GM12892 (cell line): Measurements from ENCODE around the gene PAIP2B.

ENCODE experiments used
- POLR2A ChIP-seq: IDR thresholded peaks from 2 replicates; pipeline ENCODE4 v1.6.1; 2011; ENCODE audit warnings: low read depth, low read length, control low read depth
- POLR2AphosphoS5 ChIP-seq: IDR thresholded peaks from 2 replicates; pipeline ENCODE4 v1.6.1; 2011; ENCODE audit warnings: low read depth, low read length, control low read depth
- TAF1 ChIP-seq: IDR thresholded peaks from 2 replicates; pipeline ENCODE4 v1.6.1; 2011; ENCODE audit warnings: low read depth, mild to moderate bottlenecking, control low read depth, low read length, borderline replicate concordance

- no peak for TF ChIP-seq POLR2A
- TF ChIP-seq POLR2AphosphoS5, result no peak
- no peak for TF ChIP-seq TAF1
Measured at GRCh38 chr2:71208756-71209155, 18.1 kb downstream of the PAIP2B start.
